Activated T-helper 2 cell treated with anti-CD3 and anti-CD28 coated beads, Interferon-gamma antibody, Interleukin-2, Interleukin-4, amounts not matched to agents 10 μg/mL and 5 μg/mL and 100 μg/mL, durations not matched to agents 14 hours and 24 hours and 36 hours (primary cell): ENCODE data around the gene IPO4. TPM values are rescaled to one million over a fixed set of nuclear protein-coding genes. Genes with fewer than 3 reads are reported as not detected.
A peak's percentile ranks its signal among the peaks of the same experiment; 100 is the strongest.

ENCODE experiments used
- DNase-seq: peaks from one replicate; pipeline ENCODE4 v3.0.0; 2021; ENCODE audit warnings: low spot score
- H3K27ac Mint-ChIP-seq: one replicate; pipeline ENCODE4 v1.8.0; 2021; ENCODE audit warnings: mixed read lengths
- H3K27me3 Mint-ChIP-seq: one replicate; pipeline ENCODE4 v1.8.0; 2021; ENCODE audit warnings: low read depth, mixed read lengths
- H3K36me3 Mint-ChIP-seq: one replicate; pipeline ENCODE4 v1.8.0; 2021; ENCODE audit warnings: low read depth, mixed read lengths
- H3K4me1 Mint-ChIP-seq: one replicate; pipeline ENCODE4 v1.8.0; 2021; ENCODE audit warnings: low read depth, mixed read lengths
- H3K4me3 Mint-ChIP-seq: one replicate; pipeline ENCODE4 v1.8.0; 2021; ENCODE audit warnings: low read depth, mild to moderate bottlenecking, moderate library complexity, mixed read lengths
- H3K9me3 Mint-ChIP-seq: one replicate; pipeline ENCODE4 v1.8.0; 2021; ENCODE audit warnings: mixed read lengths
- intact Hi-C: fragments of 100-400 bp; cut with micrococcal nuclease; formaldehyde crosslinking; loops from one replicate; pipeline ENCODE4 v1.15.1; 2023
- total RNA-seq: library from RNA; stranded (reverse); gene quantifications from 2 replicates; pipeline ENCODE4 v1.2.3, GENCODE V29; 2022

Gene IPO4
- total RNA-seq, 1 donor from 2014 or later, result 80.4 TPM

- no peak for DNase-seq
- peaks cover 21% of the 10 kb centered on the region for H3K4me1 Mint-ChIP-seq
- no peak overlapping the region for H3K4me3 Mint-ChIP-seq
- H3K27me3 Mint-ChIP-seq, result no peaks in the 10 kb centered on the region
- no peaks in the 10 kb centered on the region for H3K9me3 Mint-ChIP-seq
- H3K27ac Mint-ChIP-seq, result no peak overlapping the region
- intact Hi-C loops, result no loop called here
- H3K36me3 Mint-ChIP-seq, result peaks cover 69% of the 10 kb centered on the region
Measured at GRCh38 chr14:24172871-24173281, 15.7 kb downstream of the IPO4 start.

GRCh38 chr14:24172261-24172860, 16.3 kb downstream of the IPO4 start:
- Mint-ChIP-seq H3K36me3 (peaks cover 70% of the 10 kb centered on the region), H3K27ac (no peak overlapping the region), H3K4me1 (peaks cover 24% of the 10 kb centered on the region), H3K9me3 (no peaks in the 10 kb centered on the region), H3K4me3 (peak overlapping the region; percentile 60), H3K27me3 (no peaks in the 10 kb centered on the region)
- intact Hi-C loops, result no loop called here
- DNase-seq, result no peak

- Mint-ChIP-seq H3K4me1 (peaks cover 27% of the 10 kb centered on the region), H3K27ac (peak within 1 kb of the TSS; percentile 58), H3K9me3 (no peaks in the 10 kb centered on the region), H3K27me3 (no peaks in the 10 kb centered on the region), H3K4me3 (peak within 1 kb of the TSS; percentile 69), H3K36me3 (peaks cover 70% of the 10 kb centered on the region)
- DNase-seq, result peak; percentile 41
- intact Hi-C loops, result no loop called here
Measured at GRCh38 chr14:24171422-24172260, 17.0 kb downstream of the IPO4 start, which contains the start of gene REC8. Gene REC8 (plus strand): TSS chr14:24172080. CDS start chr14:24172553, 473 bp downstream.

- H3K27ac Mint-ChIP-seq, result peak overlapping the region; percentile 74
- H3K4me3 Mint-ChIP-seq, result no peak overlapping the region
- peaks cover 86% of the 10 kb centered on the region for H3K36me3 Mint-ChIP-seq
- peaks cover 40% of the 10 kb centered on the region for H3K4me1 Mint-ChIP-seq
- no peaks in the 10 kb centered on the region for H3K27me3 Mint-ChIP-seq
- no peak for DNase-seq
- intact Hi-C loops, result no loop called here
- H3K9me3 Mint-ChIP-seq, result no peaks in the 10 kb centered on the region
Measured at GRCh38 chr14:24167469-24168114, 21.0 kb downstream of the IPO4 start.

GRCh38 chr14:24165785-24166184, 22.8 kb downstream of the IPO4 start:
- DNase-seq, result no peak
- Mint-ChIP-seq H3K27me3 (no peaks in the 10 kb centered on the region), H3K27ac (no peak overlapping the region), H3K36me3 (peaks cover 89% of the 10 kb centered on the region), H3K4me1 (peaks cover 42% of the 10 kb centered on the region), H3K4me3 (no peak overlapping the region), H3K9me3 (no peaks in the 10 kb centered on the region)
- intact Hi-C loops, result no loop called here

GRCh38 chr14:24164518-24164991, 24.1 kb downstream of the IPO4 start:
- Mint-ChIP-seq H3K36me3 (peaks cover 92% of the 10 kb centered on the region), H3K27ac (peak overlapping the region; percentile 59), H3K9me3 (no peaks in the 10 kb centered on the region), H3K4me1 (peaks cover 50% of the 10 kb centered on the region), H3K4me3 (no peak overlapping the region), H3K27me3 (no peaks in the 10 kb centered on the region)
- intact Hi-C loops, result loop anchor here (5.0 kb wide), 1 partner anchor 107 kb away; no protein-coding TSS in a partner anchor
- DNase-seq, result no peak

- Mint-ChIP-seq H3K4me1 (peaks cover 42% of the 10 kb centered on the region), H3K27me3 (no peaks in the 10 kb centered on the region), H3K27ac (peak overlapping the region; percentile 97), H3K9me3 (no peaks in the 10 kb centered on the region), H3K36me3 (peaks cover 91% of the 10 kb centered on the region), H3K4me3 (peak overlapping the region; percentile 95)
- DNase-seq, result no peak
- intact Hi-C loops, result loop anchor here (5.0 kb wide), 1 partner anchor 105 kb away; no protein-coding TSS in a partner anchor
Measured at GRCh38 chr14:24162093-24162492, 26.5 kb downstream of the IPO4 start.

- intact Hi-C loops, result loop anchor here (1.0 to 5.0 kb wide), 7 partner anchors 14 to 146 kb away; partner anchors contain the start of genes DCAF11, EMC9, IPO4 and NRL
- H3K4me3 Mint-ChIP-seq, result peak within 1 kb of the TSS; percentile 95
- H3K27me3 Mint-ChIP-seq, result no peaks in the 10 kb centered on the region
Measured at GRCh38 chr14:24160850-24161804, 27.5 kb downstream of the IPO4 start, which contains the start of gene IRF9. Gene IRF9 (plus strand): TSS chr14:24161265. CDS start chr14:24162145, 880 bp downstream.

GRCh38 chr14:24160499-24160849, 28.1 kb downstream of the IPO4 start:
- Mint-ChIP-seq H3K27ac (peak overlapping the region; percentile 97), H3K4me3 (peak overlapping the region; percentile 95), H3K4me1 (peaks cover 38% of the 10 kb centered on the region), H3K9me3 (no peaks in the 10 kb centered on the region), H3K36me3 (peaks cover 86% of the 10 kb centered on the region), H3K27me3 (no peaks in the 10 kb centered on the region)
- intact Hi-C loops, result loop anchor here (2.0 to 5.0 kb wide), 2 partner anchors 103 to 146 kb away; no protein-coding TSS in a partner anchor
- DNase-seq, result no peak

More at GRCh38 chr14:24160850-24161804, 27.5 kb downstream of the IPO4 start, which contains the start of gene IRF9:
- Mint-ChIP-seq H3K27ac (peak within 1 kb of the TSS; percentile 97), H3K36me3 (peaks cover 87% of the 10 kb centered on the region), H3K9me3 (no peaks in the 10 kb centered on the region), H3K4me1 (peaks cover 38% of the 10 kb centered on the region)
- peak; percentile 97 for DNase-seq

GRCh38 chr14:24159777-24160498, 28.7 kb downstream of the IPO4 start:
- intact Hi-C loops, result loop anchor here (2.0 to 5.0 kb wide), 2 partner anchors 103 to 145 kb away; no protein-coding TSS in a partner anchor
- H3K4me3 Mint-ChIP-seq, result no peak overlapping the region
- no peaks in the 10 kb centered on the region for H3K9me3 Mint-ChIP-seq

GRCh38 chr14:24157331-24157730, 31.3 kb downstream of the IPO4 start:
- DNase-seq, result no peak
- Mint-ChIP-seq H3K9me3 (no peaks in the 10 kb centered on the region), H3K4me3 (no peak overlapping the region), H3K27ac (no peak overlapping the region), H3K36me3 (peaks cover 74% of the 10 kb centered on the region), H3K27me3 (no peaks in the 10 kb centered on the region), H3K4me1 (peaks cover 21% of the 10 kb centered on the region)
- intact Hi-C loops, result no loop called here

More at GRCh38 chr14:24159777-24160498, 28.7 kb downstream of the IPO4 start:
- Mint-ChIP-seq H3K4me1 (peaks cover 35% of the 10 kb centered on the region), H3K27me3 (no peaks in the 10 kb centered on the region), H3K36me3 (peaks cover 86% of the 10 kb centered on the region), H3K27ac (peak overlapping the region; percentile 97)
- DNase-seq, result no peak
